GM12878 (cell line): ENCODE data around the gene PHF8. TPM values are rescaled to one million over a fixed set of nuclear protein-coding genes. Genes with fewer than 3 reads are reported as not detected.

Experiments
- ATAC-seq: fragments of 200-7000 bp; cut with Tn5 transposase; 3 replicates; pipeline ENCODE4 v1.9.1; 2020; ENCODE audit warnings: mild to moderate bottlenecking, moderate library complexity
- BruUV-seq: library from RNA; stranded (reverse); fragments of 400-500 nt; replicated peaks from 2 replicates; lab custom pipeline; 2021; lab: Mats Ljungman, UMichigan
- CTCF ChIA-PET: fragments of 300-600 bp; sonication (Branson Sonifier 250); formaldehyde crosslinking; extraction: SDS; loops from one replicate; lab custom pipeline; 2021; ENCODE audit warnings: inconsistent platforms; lab: Yijun Ruan, JAX
- POLR2A ChIA-PET: fragments of 350-600 bp; formaldehyde crosslinking; extraction: SDS; loops from one replicate; lab custom pipeline; 2021; ENCODE audit warnings: inconsistent platforms; lab: Charles Lee
- RAD21 ChIA-PET: fragments of 300-600 bp; sonication (Branson Sonifier 250); formaldehyde crosslinking; loops from one replicate; lab custom pipeline; 2023; ENCODE audit warnings: antibody characterized with exemption; ENCODE audit not compliant: unreplicated experiment; lab: Charles Lee
- SMC1A ChIA-PET: fragments of 300-600 bp; sonication (Branson Sonifier 250); formaldehyde crosslinking; loops from one replicate; lab custom pipeline; 2023; ENCODE audit not compliant: unreplicated experiment, uncharacterized antibody; lab: Charles Lee
- DNase-seq: peaks from one replicate; pipeline ENCODE4 v3.0.0-alpha.2; 2011; ENCODE audit warnings: low read depth, low spot score
- FAIRE-seq: peaks from 3 replicates; lab custom pipeline; 2011; peaks lifted over from hg19 to GRCh38; lab: Jason Lieb, UNC
- H2AFZ ChIP-seq: 2 replicates; pipeline ENCODE4 v1.6.0; 2011; ENCODE audit warnings: low read depth, low read length, control low read depth; ENCODE audit not compliant: control insufficient read depth
- H3K27ac ChIP-seq: 2 replicates; pipeline ENCODE4 v1.5.1; 2011; ENCODE audit warnings: control low read depth; ENCODE audit not compliant: control insufficient read depth, insufficient read depth
- H3K27me3 ChIP-seq, 2 experiments: replicated peaks in 1 of 2; 2 replicates each; pipeline versions ENCODE4 v1.6.0 to v1.6.1; 2011; ENCODE audit warnings: low read length in 1 of 2; ENCODE audit not compliant: control insufficient read depth in 2 of 2, insufficient read depth in 2 of 2
- H3K36me3 ChIP-seq, 2 experiments: 2 replicates each; pipeline ENCODE4 v1.5.1; 2011; ENCODE audit warnings: low read length in 1 of 2; ENCODE audit not compliant: control insufficient read depth in 2 of 2, insufficient read depth in 2 of 2
- H3K4me1 ChIP-seq: 2 replicates; pipeline ENCODE4 v1.6.1; 2011; ENCODE audit warnings: mild to moderate bottlenecking, low read length, moderate library complexity, mixed read lengths; ENCODE audit not compliant: control insufficient read depth, insufficient read depth
- H3K4me2 ChIP-seq: 2 replicates; pipeline ENCODE4 v1.6.0; 2011; ENCODE audit warnings: control low read depth; ENCODE audit not compliant: control insufficient read depth, insufficient read depth
- H3K4me3 ChIP-seq: fragments of 200-600 bp; sonication (generic); 2 replicates; pipeline ENCODE4 v1.5.1; 2016
- H3K79me2 ChIP-seq: 2 replicates; pipeline ENCODE4 v1.6.0; 2011; ENCODE audit warnings: low read length; ENCODE audit not compliant: control insufficient read depth, insufficient read depth
- H3K9ac ChIP-seq: 2 replicates; pipeline ENCODE4 v1.8.0; 2011; ENCODE audit warnings: low read length, control low read depth, mixed read lengths; ENCODE audit not compliant: control insufficient read depth, insufficient read depth
- H3K9me3 ChIP-seq: replicated peaks from 3 replicates; pipeline ENCODE4 v1.5.1; 2011; ENCODE audit warnings: mild to moderate bottlenecking, low read length; ENCODE audit not compliant: control insufficient read depth, insufficient read depth
- H4K20me1 ChIP-seq: 2 replicates; pipeline ENCODE4 v1.6.0; 2011; ENCODE audit not compliant: control insufficient read depth, insufficient read depth
- BMI1 ChIP-seq: fragments of 450-650 bp; IDR thresholded peaks from 2 replicates; pipeline ENCODE4 v1.6.1; 2016; ENCODE audit warnings: mild to moderate bottlenecking, moderate library complexity, borderline replicate concordance
- DPF2 ChIP-seq: fragments of 450-650 bp; IDR thresholded peaks from 2 replicates; pipeline ENCODE4 v1.6.1; 2017; ENCODE audit warnings: mild to moderate bottlenecking
- EED ChIP-seq: sonication (generic); IDR thresholded peaks from 2 replicates; pipeline ENCODE4 v1.6.1; 2016; ENCODE audit warnings: antibody characterized with exemption, low read depth
- GATAD2B ChIP-seq: fragments of 450-650 bp; conservative IDR thresholded peaks from 2 replicates; pipeline ENCODE4 v1.6.1; 2017; ENCODE audit warnings: low read depth, mild to moderate bottlenecking, moderate library complexity
- HCFC1 ChIP-seq: fragments of 150-350 bp; IDR thresholded peaks from 2 replicates; pipeline ENCODE4 v1.6.1; 2014; ENCODE audit warnings: low read length
- HDAC6 ChIP-seq: fragments of 200-600 bp; sonication (generic); IDR thresholded peaks from one replicate; pipeline ENCODE4 v1.8.0; 2017; ENCODE audit warnings: antibody characterized with exemption; ENCODE audit not compliant: unreplicated experiment
- MXI1 ChIP-seq: fragments of 150-350 bp; IDR thresholded peaks from 2 replicates; pipeline ENCODE4 v1.6.1; 2011; ENCODE audit warnings: low read depth, mild to moderate bottlenecking, inconsistent platforms, low read length, improper control_type of control experiment
- PAX5 ChIP-seq: IDR thresholded peaks from 2 replicates; pipeline ENCODE4 v1.6.1; 2011; ENCODE audit warnings: low read depth, low read length, borderline replicate concordance
- POLR2A ChIP-seq: IDR thresholded peaks from 2 replicates; pipeline ENCODE4 v1.6.1; 2011; ENCODE audit warnings: low read depth, mild to moderate bottlenecking, low read length
- SIN3A ChIP-seq: IDR thresholded peaks from 2 replicates; pipeline ENCODE4 v1.6.1; 2012; ENCODE audit warnings: low read depth, low read length, improper control_type of control experiment
- TBL1XR1 ChIP-seq: IDR thresholded peaks from 2 replicates; pipeline ENCODE4 v1.6.1; 2012; ENCODE audit warnings: low read depth, low read length, improper control_type of control experiment
- ZNF622 ChIP-seq: fragments of 450-650 bp; IDR thresholded peaks from 2 replicates; pipeline ENCODE4 v1.6.1; 2017; ENCODE audit warnings: mild to moderate bottlenecking, inconsistent platforms
- WGBS: methylation state at CpG from one replicate; pipeline ENCODE4 v1.1.6; 2016; ENCODE audit warnings: low lambda C conversion rate; ENCODE audit not compliant: insufficient replicate concordance, insufficient coverage; ENCODE audit errors: missing lambda C conversion rate; 5-methylcytosine and 5-hydroxymethylcytosine counted together
- in situ Hi-C: fragments of 300-500 bp; cut with MboI; formaldehyde crosslinking; loops from 9 replicates; pipeline ENCODE4 v1.14.3; 2018; ENCODE audit warnings: mixed read lengths
- intact Hi-C: fragments of 100-400 bp; cut with micrococcal nuclease; formaldehyde crosslinking; loops from one replicate; pipeline ENCODE4 v1.14.2; 2022; ENCODE audit not compliant: unreplicated experiment
- polyA plus RNA-seq, 11 experiments: library from polyadenylated mRNA; depleted of rRNA in 4 of 11; unstranded in 6 of 11; stranded (reverse) in 5 of 11; fragments of >200 nt; fragmentation: Nextera tagmentation in 4 of 11; fragmentation: Illumina TruSeq in 1 of 11; extraction: Ambion mirVana in 4 of 11; extraction: Trizol in 1 of 11; gene quantifications; 1 replicate in 1 of 11; 2 replicates in 10 of 11; pipeline versions ENCODE4 v1.2.1 to v1.2.3, GENCODE V29; 2011 to 2016; ENCODE audit warnings: inconsistent platforms in 2 of 11, missing spikeins in 2 of 11, low read depth in 1 of 11
- total RNA-seq, 4 experiments: library from RNA; depleted of rRNA in 3 of 4; stranded (reverse); fragments of >200 nt in 3 of 4; fragmentation: Illumina TruSeq in 1 of 4; extraction: Trizol in 1 of 4; gene quantifications; 2 replicates each; pipeline versions ENCODE4 v1.2.1 to v1.2.3, GENCODE V29; 2013 to 2021
- TF ChIP-seq, protein P1 (sequence below): IDR thresholded peaks from 2 replicates; pipeline ENCODE4 v1.6.1; 2012; ENCODE audit warnings: low read depth, low read length, improper control_type of control experiment
- TF ChIP-seq, protein P2 (sequence below): fragments of 450-650 bp; formaldehyde crosslinking; IDR thresholded peaks from 2 replicates; pipeline ENCODE4 v1.4.0; 2020; ENCODE audit warnings: mild to moderate bottlenecking, moderate library complexity

Gene PHF8
- total and polyA plus RNA-seq, 10 of the 15 experiments (the other 5 are each of a cell fraction or from before 2014, with no cell fraction given) = 2.4 to 23.7 (median 12.7) TPM

GRCh38 chrX:54043541-54044125 lies 640 bp downstream of the PHF8 start:
- H3K9me3 ChIP-seq = no peaks in the 10 kb centered on the region; the same call in 2 of the 3 replicates
- POLR2A ChIA-PET = interaction anchor here (0.6 to 1.7 kb wide), 8 partner anchors 22 to 1676 kb away, joined by 3 to 7 read pairs (median 4); no protein-coding TSS in a partner anchor
- H3K79me2 ChIP-seq = peaks cover 11% of the 10 kb centered on the region
- ATAC-seq (peak; percentile 52), DNase-seq (no peak), FAIRE-seq (no peak)
- in situ Hi-C loops (no loop called here), intact Hi-C loops (loop anchor here (2.0 to 5.0 kb wide), 4 partner anchors 139 to 594 kb away; partner anchors contain the start of genes FAM120C and TSR2)
- CTCF ChIA-PET = interaction anchor here (0.8 to 1.3 kb wide), 5 partner anchors 13 to 673 kb away, joined by 3 to 5 read pairs (median 3); partner anchors contain the start of gene TSR2
- no peaks in the 10 kb centered on the region for H4K20me1 ChIP-seq
- RAD21 ChIA-PET = interaction anchor here (0.8 to 1.5 kb wide), 8 partner anchors 111 to 957 kb away, joined by 3 to 10 read pairs (median 3); partner anchors contain the start of genes FAM120C and TSR2
- SMC1A ChIA-PET = interaction anchor here (0.6 to 1.9 kb wide), 3 partner anchors 261 to 956 kb away, joined by 3 to 5 read pairs (median 4); partner anchors contain the start of gene APEX2
- peaks cover 4% of the 10 kb centered on the region; the same call in 1 of the 2 replicates for H3K4me1 ChIP-seq
- peak overlapping the region; percentile 83 for H3K27ac ChIP-seq
- no peak for TF ChIP-seq HDAC6
- TF ChIP-seq POLR2A = peak; percentile 74
- TF ChIP-seq PAX5 = no peak
- TF ChIP-seq, protein P1, sequence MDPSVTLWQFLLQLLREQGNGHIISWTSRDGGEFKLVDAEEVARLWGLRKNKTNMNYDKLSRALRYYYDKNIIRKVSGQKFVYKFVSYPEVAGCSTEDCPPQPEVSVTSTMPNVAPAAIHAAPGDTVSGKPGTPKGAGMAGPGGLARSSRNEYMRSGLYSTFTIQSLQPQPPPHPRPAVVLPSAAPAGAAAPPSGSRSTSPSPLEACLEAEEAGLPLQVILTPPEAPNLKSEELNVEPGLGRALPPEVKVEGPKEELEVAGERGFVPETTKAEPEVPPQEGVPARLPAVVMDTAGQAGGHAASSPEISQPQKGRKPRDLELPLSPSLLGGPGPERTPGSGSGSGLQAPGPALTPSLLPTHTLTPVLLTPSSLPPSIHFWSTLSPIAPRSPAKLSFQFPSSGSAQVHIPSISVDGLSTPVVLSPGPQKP = 0 out of 2 replicates have a peak, but pooled peaks have one; percentile 5
- TF ChIP-seq SIN3A = no peak
- no peak for TF ChIP-seq GATAD2B
- TF ChIP-seq MXI1 = 0 out of 2 replicates have a peak, but pooled peaks have one; percentile 45
- TF ChIP-seq DPF2 = no peak; the same call in 1 of the 2 replicates
- no peak for TF ChIP-seq BMI1
- no peak for TF ChIP-seq HCFC1
- TF ChIP-seq EED = 0 out of 2 replicates have a peak, but pooled peaks have one; percentile 10
- TF ChIP-seq, protein P2, sequence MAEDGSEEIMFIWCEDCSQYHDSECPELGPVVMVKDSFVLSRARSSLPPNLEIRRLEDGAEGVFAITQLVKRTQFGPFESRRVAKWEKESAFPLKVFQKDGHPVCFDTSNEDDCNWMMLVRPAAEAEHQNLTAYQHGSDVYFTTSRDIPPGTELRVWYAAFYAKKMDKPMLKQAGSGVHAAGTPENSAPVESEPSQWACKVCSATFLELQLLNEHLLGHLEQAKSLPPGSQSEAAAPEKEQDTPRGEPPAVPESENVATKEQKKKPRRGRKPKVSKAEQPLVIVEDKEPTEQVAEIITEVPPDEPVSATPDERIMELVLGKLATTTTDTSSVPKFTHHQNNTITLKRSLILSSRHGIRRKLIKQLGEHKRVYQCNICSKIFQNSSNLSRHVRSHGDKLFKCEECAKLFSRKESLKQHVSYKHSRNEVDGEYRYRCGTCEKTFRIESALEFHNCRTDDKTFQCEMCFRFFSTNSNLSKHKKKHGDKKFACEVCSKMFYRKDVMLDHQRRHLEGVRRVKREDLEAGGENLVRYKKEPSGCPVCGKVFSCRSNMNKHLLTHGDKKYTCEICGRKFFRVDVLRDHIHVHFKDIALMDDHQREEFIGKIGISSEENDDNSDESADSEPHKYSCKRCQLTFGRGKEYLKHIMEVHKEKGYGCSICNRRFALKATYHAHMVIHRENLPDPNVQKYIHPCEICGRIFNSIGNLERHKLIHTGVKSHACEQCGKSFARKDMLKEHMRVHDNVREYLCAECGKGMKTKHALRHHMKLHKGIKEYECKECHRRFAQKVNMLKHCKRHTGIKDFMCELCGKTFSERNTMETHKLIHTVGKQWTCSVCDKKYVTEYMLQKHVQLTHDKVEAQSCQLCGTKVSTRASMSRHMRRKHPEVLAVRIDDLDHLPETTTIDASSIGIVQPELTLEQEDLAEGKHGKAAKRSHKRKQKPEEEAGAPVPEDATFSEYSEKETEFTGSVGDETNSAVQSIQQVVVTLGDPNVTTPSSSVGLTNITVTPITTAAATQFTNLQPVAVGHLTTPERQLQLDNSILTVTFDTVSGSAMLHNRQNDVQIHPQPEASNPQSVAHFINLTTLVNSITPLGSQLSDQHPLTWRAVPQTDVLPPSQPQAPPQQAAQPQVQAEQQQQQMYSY (CRISPR knock-in tag) = no peak
- TF ChIP-seq ZNF622 = no peak
- 0 out of 2 replicates have a peak, but pooled peaks have one; percentile 11 for TF ChIP-seq TBL1XR1
- no TSS peak for BruUV-seq
- peak overlapping the region; percentile 74 for H3K4me2 ChIP-seq
- H3K36me3 ChIP-seq = no peaks in the 10 kb centered on the region; a peak in 1 of 4 replicates
- WGBS = 31% methylated on average over 43 of the region's 43 CpGs
- H3K4me3 ChIP-seq = peak overlapping the region; percentile 66
- H3K9ac ChIP-seq = peak overlapping the region; percentile 91
- H2AFZ ChIP-seq = peak overlapping the region; percentile 67
- H3K27me3 ChIP-seq = no peaks in the 10 kb centered on the region
